H1 (cell line): Measurements from ENCODE around the gene RHOT1.

Source experiments
- NRF1 ChIP-seq: IDR thresholded peaks from 2 replicates; pipeline ENCODE4 v1.6.1; 2011; ENCODE audit warnings: mild to moderate bottlenecking, low read depth, low read length, improper control_type of control experiment
- TF ChIP-seq, protein P1 (sequence below): IDR thresholded peaks from 2 replicates; pipeline ENCODE4 v1.6.1; 2011; ENCODE audit warnings: low read length, improper control_type of control experiment

DNA sequence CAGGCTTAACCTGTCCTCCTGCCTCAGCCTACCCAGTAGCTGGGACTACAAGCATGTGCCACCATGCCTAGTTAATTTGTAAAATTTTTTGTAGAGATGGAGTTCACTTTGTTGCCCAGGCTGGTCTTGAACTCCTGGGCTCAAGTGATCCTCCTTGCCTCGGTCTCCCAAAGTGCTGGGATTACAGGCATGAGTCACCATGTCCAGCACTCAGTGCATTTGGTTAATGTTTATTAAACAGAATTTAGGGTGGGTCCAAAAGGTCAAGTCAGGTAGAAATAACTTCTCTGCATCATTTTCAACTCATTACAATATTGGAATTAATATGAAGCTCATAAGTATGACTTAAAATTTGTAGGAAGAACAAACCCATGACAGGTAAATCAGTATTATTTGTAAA is 55.7 kb downstream of the RHOT1 start:
- TF ChIP-seq, protein P1, sequence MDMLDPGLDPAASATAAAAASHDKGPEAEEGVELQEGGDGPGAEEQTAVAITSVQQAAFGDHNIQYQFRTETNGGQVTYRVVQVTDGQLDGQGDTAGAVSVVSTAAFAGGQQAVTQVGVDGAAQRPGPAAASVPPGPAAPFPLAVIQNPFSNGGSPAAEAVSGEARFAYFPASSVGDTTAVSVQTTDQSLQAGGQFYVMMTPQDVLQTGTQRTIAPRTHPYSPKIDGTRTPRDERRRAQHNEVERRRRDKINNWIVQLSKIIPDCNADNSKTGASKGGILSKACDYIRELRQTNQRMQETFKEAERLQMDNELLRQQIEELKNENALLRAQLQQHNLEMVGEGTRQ, result no peak
- no peak for TF ChIP-seq NRF1
